Limb (tissue), 2 donors: ENCODE results near the gene SLC8A1.
A peak's percentile ranks its signal among the peaks of the same experiment; 100 is the strongest.

Source experiments
- DNase-seq, 2 donors: peaks; one replicate each; pipeline ENCODE4 v3.0.0-alpha.2; 2016; ENCODE audit errors: extremely low spot score in 2 of 2

SLC8A1 gene

GRCh38 chr2:40458271-40458794, 6.4 kb upstream of the SLC8A1 start:
- DNase-seq, result no peak

- DNase-seq, result no peak
These were observed 5.9 kb upstream of the SLC8A1 start for GRCh38 chr2:40457837-40458236.

- DNase-seq, result no peak
These were observed 5.5 kb upstream of the SLC8A1 start for GRCh38 chr2:40457366-40457765.

- DNase-seq, result no peak
These were observed 5.0 kb upstream of the SLC8A1 start for GRCh38 chr2:40456926-40457325.

GRCh38 chr2:40455661-40456060, 3.8 kb upstream of the SLC8A1 start:
- DNase-seq, result no peak

GRCh38 chr2:40454321-40454720, 2.4 kb upstream of the SLC8A1 start:
- no peak for DNase-seq

- DNase-seq, result no peak
These were observed 896 bp upstream of the SLC8A1 start for GRCh38 chr2:40452786-40453185.

- DNase-seq, result peak; percentile 58 to 71
These were observed 977 bp downstream of the SLC8A1 start for GRCh38 chr2:40450796-40451430.

- peak in 1 of 2 donors; percentile 56 for DNase-seq
These were observed 1.7 kb downstream of the SLC8A1 start for GRCh38 chr2:40450066-40450795.

- no peak for DNase-seq
These were observed 3.3 kb downstream of the SLC8A1 start for GRCh38 chr2:40448476-40449079.

- DNase-seq, result no peak
These were observed 6.4 kb downstream of the SLC8A1 start for GRCh38 chr2:40445467-40445866.

- DNase-seq, result no peak
These were observed 11.1 kb downstream of the SLC8A1 start for GRCh38 chr2:40440835-40441234.

GRCh38 chr2:40439473-40439872, 12.4 kb downstream of the SLC8A1 start:
- DNase-seq, result no peak

GRCh38 chr2:40436093-40436475, 15.8 kb downstream of the SLC8A1 start:
- no peak for DNase-seq

- DNase-seq, result no peak
These were observed 16.3 kb downstream of the SLC8A1 start for GRCh38 chr2:40435426-40436092.

- DNase-seq, result no peak
These were observed 17.1 kb downstream of the SLC8A1 start for GRCh38 chr2:40434731-40435271.

- DNase-seq, result no peak
These were observed 18.2 kb downstream of the SLC8A1 start for GRCh38 chr2:40433736-40434135.

GRCh38 chr2:40432921-40433483, 18.9 kb downstream of the SLC8A1 start:
- DNase-seq, result no peak

GRCh38 chr2:40431600-40431955, 20.3 kb downstream of the SLC8A1 start:
- DNase-seq, result no peak

- DNase-seq, result no peak
These were observed 20.9 kb downstream of the SLC8A1 start for GRCh38 chr2:40430776-40431599.

- DNase-seq, result no peak
These were observed 23.5 kb downstream of the SLC8A1 start for GRCh38 chr2:40428439-40428838.
